HepG2 (cell line): ENCODE measurements around the gene EIF4G1. TPM values are rescaled to one million over a fixed set of nuclear protein-coding genes. Genes with fewer than 3 reads are reported as not detected.

Source experiments
- AGO2 ChIP-seq: fragments of 200-400 bp; formaldehyde crosslinking; optimal IDR thresholded peaks from 2 replicates; pipeline ENCODE3; 2017; ENCODE audit warnings: mild to moderate bottlenecking, low read depth, low read length, moderate library complexity
- BRD4 ChIP-seq: sonication (generic); formaldehyde crosslinking; IDR thresholded peaks from 2 replicates; pipeline ENCODE4 v1.4.0; 2020; ENCODE audit warnings: missing genetic modification reagents
- HES4 ChIP-seq: sonication (generic); formaldehyde crosslinking; IDR thresholded peaks from 2 replicates; pipeline ENCODE4 v1.9.0; 2021; ENCODE audit warnings: mild to moderate bottlenecking, missing genetic modification reagents, borderline replicate concordance
- HOXA5 ChIP-seq: sonication (generic); formaldehyde crosslinking; IDR thresholded peaks from 2 replicates; pipeline ENCODE4 v1.4.0; 2020; ENCODE audit warnings: missing genetic modification reagents
- HOXA9 ChIP-seq: sonication (generic); formaldehyde crosslinking; IDR thresholded peaks from 2 replicates; pipeline ENCODE4 v1.8.1; 2022; ENCODE audit warnings: missing genetic modification reagents, mild to moderate bottlenecking, moderate library complexity, borderline replicate concordance
- JUNB ChIP-seq: sonication (generic); formaldehyde crosslinking; IDR thresholded peaks from 2 replicates; pipeline ENCODE4 v1.8.0; 2022; ENCODE audit warnings: missing genetic modification reagents, mild to moderate bottlenecking, borderline replicate concordance
- LCORL ChIP-seq, 2 experiments: fragments of 450-650 bp in 1 of 2; sonication (generic) in 1 of 2; formaldehyde crosslinking in 1 of 2; IDR thresholded peaks; 2 replicates each; pipeline versions ENCODE4 v1.5.0 to v1.6.1; 2017 to 2020; ENCODE audit warnings: antibody characterized with exemption in 1 of 2, missing genetic modification reagents in 1 of 2
- NONO ChIP-seq, 2 experiments: fragments of 450-650 bp in 1 of 2; sonication (generic) in 1 of 2; formaldehyde crosslinking in 1 of 2; IDR thresholded peaks in 1 of 2; conservative IDR thresholded peaks in 1 of 2; 2 replicates each; pipeline versions ENCODE4 v1.6.1 to v1.8.0; 2017 to 2022; ENCODE audit warnings: mild to moderate bottlenecking in 1 of 2, missing genetic modification reagents in 1 of 2, moderate library complexity in 1 of 2
- SIN3A ChIP-seq: IDR thresholded peaks from 2 replicates; pipeline ENCODE4 v1.6.1; 2011; ENCODE audit warnings: low read depth, mild to moderate bottlenecking, control low read depth, low read length, borderline replicate concordance
- ZFX ChIP-seq: sonication (generic); formaldehyde crosslinking; IDR thresholded peaks from 2 replicates; pipeline ENCODE4 v1.4.0; 2020; ENCODE audit warnings: mild to moderate bottlenecking, low read depth, missing genetic modification reagents, moderate library complexity
- ZNF143 ChIP-seq: sonication (generic); formaldehyde crosslinking; IDR thresholded peaks from 2 replicates; pipeline ENCODE4 v1.4.0; 2020; ENCODE audit warnings: missing genetic modification reagents
- polyA plus RNA-seq, 8 experiments: library from polyadenylated mRNA; depleted of rRNA in 3 of 8; stranded (reverse) in 7 of 8; unstranded in 1 of 8; fragments of >200 nt; fragmentation: Illumina TruSeq in 4 of 8; extraction: Trizol in 4 of 8; gene quantifications; 2 replicates each; pipeline versions ENCODE4 v1.2.1 to v1.2.3, GENCODE V29; 2011 to 2016; ENCODE audit warnings: low read depth in 4 of 8, missing spikeins in 1 of 8, mixed read lengths in 1 of 8; ENCODE audit not compliant: insufficient read depth in 1 of 8
- total RNA-seq, 5 experiments: library from RNA; depleted of rRNA; stranded (reverse); fragments of >200 nt; fragmentation: Illumina TruSeq; extraction: Trizol; gene quantifications; 2 replicates each; pipeline ENCODE4 v1.2.3, GENCODE V29; 2016; ENCODE audit warnings: low read depth in 1 of 5
- TF ChIP-seq, protein P1 (sequence below): sonication (generic); formaldehyde crosslinking; conservative IDR thresholded peaks from 2 replicates; pipeline ENCODE4 v1.8.1; 2023; ENCODE audit warnings: missing genetic modification reagents
- TF ChIP-seq, protein P2 (sequence below): sonication (generic); formaldehyde crosslinking; IDR thresholded peaks from 2 replicates; pipeline ENCODE4 v1.4.0; 2020; ENCODE audit warnings: mild to moderate bottlenecking, missing genetic modification reagents
- TF ChIP-seq, protein P3 (sequence below): sonication (generic); formaldehyde crosslinking; IDR thresholded peaks from 2 replicates; pipeline ENCODE4 v1.8.0; 2022; ENCODE audit warnings: low read depth, missing genetic modification reagents
- TF ChIP-seq, protein P4 (sequence below): sonication (generic); formaldehyde crosslinking; IDR thresholded peaks from 2 replicates; pipeline ENCODE4 v1.4.0; 2020; ENCODE audit warnings: missing genetic modification reagents
- TF ChIP-seq, protein P5 (sequence below): IDR thresholded peaks from 2 replicates; pipeline ENCODE4 v1.6.1; 2016; ENCODE audit warnings: mild to moderate bottlenecking, missing biosample characterization, missing genetic modification reagents
- TF ChIP-seq, protein P6 (sequence below): sonication (generic); formaldehyde crosslinking; IDR thresholded peaks from 2 replicates; pipeline ENCODE4 v1.4.0; 2020; ENCODE audit warnings: missing genetic modification reagents

The EIF4G1 gene
- total and polyA plus RNA-seq, 2 of the 13 experiments (the other 11 are each of a cell fraction or from before 2014, with no cell fraction given), result 208 to 213 TPM

DNA sequence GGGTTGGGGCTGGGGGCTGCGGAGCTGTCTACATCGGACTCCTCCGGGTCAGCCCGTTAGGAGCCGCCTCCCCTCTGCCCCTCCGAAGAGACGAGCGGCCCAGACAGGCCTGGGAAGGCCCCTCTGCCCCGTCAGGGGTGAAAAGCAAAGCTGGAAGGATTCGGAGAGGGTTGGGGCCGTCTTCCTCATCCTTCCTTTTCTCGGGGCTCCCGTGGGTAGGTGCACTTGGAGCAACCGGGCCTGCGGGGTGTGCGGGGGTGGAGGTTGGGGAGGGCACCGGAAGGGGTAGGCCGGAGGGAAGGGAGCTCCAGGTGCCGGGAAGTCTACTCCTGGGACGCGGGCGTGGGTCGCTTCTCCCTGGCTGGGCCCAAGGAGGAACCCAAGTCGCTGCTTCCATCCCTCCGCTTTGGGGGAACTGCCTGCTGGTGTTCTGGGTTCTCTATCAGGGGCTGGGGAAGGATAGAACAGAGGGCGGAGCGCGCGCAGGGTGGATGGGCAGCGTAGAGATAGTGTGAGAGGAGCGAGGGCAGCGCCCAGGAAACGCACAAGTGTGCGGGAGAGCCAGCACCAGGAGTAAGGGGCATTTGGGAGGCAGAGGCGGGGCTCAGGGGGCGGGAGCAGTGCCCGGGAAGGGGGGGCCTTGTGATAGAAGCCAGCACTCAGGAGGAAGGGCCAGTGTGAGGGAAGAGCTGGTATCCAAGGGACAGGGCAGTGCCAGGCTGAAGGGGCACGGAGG lies 47.7 kb downstream of the EIF4G1 start (continued):
- TF ChIP-seq, protein P1, sequence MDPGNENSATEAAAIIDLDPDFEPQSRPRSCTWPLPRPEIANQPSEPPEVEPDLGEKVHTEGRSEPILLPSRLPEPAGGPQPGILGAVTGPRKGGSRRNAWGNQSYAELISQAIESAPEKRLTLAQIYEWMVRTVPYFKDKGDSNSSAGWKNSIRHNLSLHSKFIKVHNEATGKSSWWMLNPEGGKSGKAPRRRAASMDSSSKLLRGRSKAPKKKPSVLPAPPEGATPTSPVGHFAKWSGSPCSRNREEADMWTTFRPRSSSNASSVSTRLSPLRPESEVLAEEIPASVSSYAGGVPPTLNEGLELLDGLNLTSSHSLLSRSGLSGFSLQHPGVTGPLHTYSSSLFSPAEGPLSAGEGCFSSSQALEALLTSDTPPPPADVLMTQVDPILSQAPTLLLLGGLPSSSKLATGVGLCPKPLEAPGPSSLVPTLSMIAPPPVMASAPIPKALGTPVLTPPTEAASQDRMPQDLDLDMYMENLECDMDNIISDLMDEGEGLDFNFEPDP (CRISPR knock-in tag), result no peak
- no peak for TF ChIP-seq NONO (IDR thresholded peaks at IDR 0.05)
- TF ChIP-seq NONO (CRISPR knock-in tag; conservative IDR thresholded peaks at IDR 0.05), result peak; percentile 16; the same call in 1 of the 2 replicates
- TF ChIP-seq, protein P2, sequence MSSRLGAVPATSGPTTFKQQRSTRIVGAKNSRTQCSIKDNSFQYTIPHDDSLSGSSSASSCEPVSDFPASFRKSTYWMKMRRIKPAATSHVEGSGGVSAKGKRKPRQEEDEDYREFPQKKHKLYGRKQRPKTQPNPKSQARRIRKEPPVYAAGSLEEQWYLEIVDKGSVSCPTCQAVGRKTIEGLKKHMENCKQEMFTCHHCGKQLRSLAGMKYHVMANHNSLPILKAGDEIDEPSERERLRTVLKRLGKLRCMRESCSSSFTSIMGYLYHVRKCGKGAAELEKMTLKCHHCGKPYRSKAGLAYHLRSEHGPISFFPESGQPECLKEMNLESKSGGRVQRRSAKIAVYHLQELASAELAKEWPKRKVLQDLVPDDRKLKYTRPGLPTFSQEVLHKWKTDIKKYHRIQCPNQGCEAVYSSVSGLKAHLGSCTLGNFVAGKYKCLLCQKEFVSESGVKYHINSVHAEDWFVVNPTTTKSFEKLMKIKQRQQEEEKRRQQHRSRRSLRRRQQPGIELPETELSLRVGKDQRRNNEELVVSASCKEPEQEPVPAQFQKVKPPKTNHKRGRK (CRISPR knock-in tag), result no peak
- peak; percentile 49 for TF ChIP-seq BRD4
- 0 out of 2 replicates have a peak, but pooled peaks have one; percentile 41 for TF ChIP-seq HOXA9 (CRISPR knock-in tag)
- peak; percentile 88 for TF ChIP-seq AGO2
- TF ChIP-seq ZNF143 (CRISPR knock-in tag), result peak; percentile 44; the same call in 1 of the 2 replicates
- TF ChIP-seq, protein P3, sequence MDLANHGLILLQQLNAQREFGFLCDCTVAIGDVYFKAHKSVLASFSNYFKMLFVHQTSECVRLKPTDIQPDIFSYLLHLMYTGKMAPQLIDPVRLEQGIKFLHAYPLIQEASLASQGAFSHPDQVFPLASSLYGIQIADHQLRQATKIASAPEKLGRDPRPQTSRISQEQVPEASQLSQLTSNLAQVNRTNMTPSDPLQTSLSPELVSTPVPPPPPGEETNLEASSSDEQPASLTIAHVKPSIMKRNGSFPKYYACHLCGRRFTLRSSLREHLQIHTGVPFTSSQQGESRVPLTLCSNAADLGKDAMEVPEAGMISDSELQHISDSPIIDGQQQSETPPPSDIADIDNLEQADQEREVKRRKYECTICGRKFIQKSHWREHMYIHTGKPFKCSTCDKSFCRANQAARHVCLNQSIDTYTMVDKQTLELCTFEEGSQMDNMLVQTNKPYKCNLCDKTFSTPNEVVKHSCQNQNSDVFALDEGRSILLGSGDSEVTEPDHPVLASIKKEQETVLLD (CRISPR knock-in tag), result no peak
- peak; percentile 52 for TF ChIP-seq ZFX
- TF ChIP-seq HES4 (CRISPR knock-in tag), result 0 out of 2 replicates have a peak, but pooled peaks have one; percentile 27
- 0 out of 2 replicates have a peak, but pooled peaks have one; percentile 1 for TF ChIP-seq SIN3A
- TF ChIP-seq, protein P4, sequence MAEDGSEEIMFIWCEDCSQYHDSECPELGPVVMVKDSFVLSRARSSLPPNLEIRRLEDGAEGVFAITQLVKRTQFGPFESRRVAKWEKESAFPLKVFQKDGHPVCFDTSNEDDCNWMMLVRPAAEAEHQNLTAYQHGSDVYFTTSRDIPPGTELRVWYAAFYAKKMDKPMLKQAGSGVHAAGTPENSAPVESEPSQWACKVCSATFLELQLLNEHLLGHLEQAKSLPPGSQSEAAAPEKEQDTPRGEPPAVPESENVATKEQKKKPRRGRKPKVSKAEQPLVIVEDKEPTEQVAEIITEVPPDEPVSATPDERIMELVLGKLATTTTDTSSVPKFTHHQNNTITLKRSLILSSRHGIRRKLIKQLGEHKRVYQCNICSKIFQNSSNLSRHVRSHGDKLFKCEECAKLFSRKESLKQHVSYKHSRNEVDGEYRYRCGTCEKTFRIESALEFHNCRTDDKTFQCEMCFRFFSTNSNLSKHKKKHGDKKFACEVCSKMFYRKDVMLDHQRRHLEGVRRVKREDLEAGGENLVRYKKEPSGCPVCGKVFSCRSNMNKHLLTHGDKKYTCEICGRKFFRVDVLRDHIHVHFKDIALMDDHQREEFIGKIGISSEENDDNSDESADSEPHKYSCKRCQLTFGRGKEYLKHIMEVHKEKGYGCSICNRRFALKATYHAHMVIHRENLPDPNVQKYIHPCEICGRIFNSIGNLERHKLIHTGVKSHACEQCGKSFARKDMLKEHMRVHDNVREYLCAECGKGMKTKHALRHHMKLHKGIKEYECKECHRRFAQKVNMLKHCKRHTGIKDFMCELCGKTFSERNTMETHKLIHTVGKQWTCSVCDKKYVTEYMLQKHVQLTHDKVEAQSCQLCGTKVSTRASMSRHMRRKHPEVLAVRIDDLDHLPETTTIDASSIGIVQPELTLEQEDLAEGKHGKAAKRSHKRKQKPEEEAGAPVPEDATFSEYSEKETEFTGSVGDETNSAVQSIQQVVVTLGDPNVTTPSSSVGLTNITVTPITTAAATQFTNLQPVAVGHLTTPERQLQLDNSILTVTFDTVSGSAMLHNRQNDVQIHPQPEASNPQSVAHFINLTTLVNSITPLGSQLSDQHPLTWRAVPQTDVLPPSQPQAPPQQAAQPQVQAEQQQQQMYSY (CRISPR knock-in tag), result 0 out of 2 replicates have a peak, but pooled peaks have one; percentile 19
- peak; percentile 4; the same call in 1 of the 2 replicates for TF ChIP-seq JUNB (CRISPR knock-in tag)
- TF ChIP-seq HOXA5 (CRISPR knock-in tag), result 0 out of 2 replicates have a peak, but pooled peaks have one; percentile 30
- TF ChIP-seq, protein P5, sequence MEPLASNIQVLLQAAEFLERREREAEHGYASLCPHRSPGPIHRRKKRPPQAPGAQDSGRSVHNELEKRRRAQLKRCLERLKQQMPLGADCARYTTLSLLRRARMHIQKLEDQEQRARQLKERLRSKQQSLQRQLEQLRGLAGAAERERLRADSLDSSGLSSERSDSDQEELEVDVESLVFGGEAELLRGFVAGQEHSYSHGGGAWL (CRISPR knock-in tag), result 0 out of 2 replicates have a peak, but pooled peaks have one; percentile 5
- no peak for TF ChIP-seq LCORL (IDR thresholded peaks at IDR 0.05)
- TF ChIP-seq LCORL (CRISPR knock-in tag; IDR thresholded peaks at IDR 0.05), result 0 out of 2 replicates have a peak, but pooled peaks have one; percentile 35
- TF ChIP-seq, protein P6, sequence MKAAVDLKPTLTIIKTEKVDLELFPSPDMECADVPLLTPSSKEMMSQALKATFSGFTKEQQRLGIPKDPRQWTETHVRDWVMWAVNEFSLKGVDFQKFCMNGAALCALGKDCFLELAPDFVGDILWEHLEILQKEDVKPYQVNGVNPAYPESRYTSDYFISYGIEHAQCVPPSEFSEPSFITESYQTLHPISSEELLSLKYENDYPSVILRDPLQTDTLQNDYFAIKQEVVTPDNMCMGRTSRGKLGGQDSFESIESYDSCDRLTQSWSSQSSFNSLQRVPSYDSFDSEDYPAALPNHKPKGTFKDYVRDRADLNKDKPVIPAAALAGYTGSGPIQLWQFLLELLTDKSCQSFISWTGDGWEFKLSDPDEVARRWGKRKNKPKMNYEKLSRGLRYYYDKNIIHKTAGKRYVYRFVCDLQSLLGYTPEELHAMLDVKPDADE (CRISPR knock-in tag), result peak; percentile 54; the same call in 1 of the 2 replicates
